GM19468 (cell line): Measurements from ENCODE around the gene SEMA4G.

Experiments
- ATAC-seq: cut with Tn5 transposase; IDR thresholded peaks from one replicate; pipeline ENCODE4 v1.9.1; 2021; ENCODE audit warnings: mild to moderate bottlenecking, moderate library complexity, moderate number of reproducible peaks; ENCODE audit not compliant: unreplicated experiment; ENCODE audit errors: extremely low read depth

The SEMA4G gene

GRCh38 chr10:100986623-100986951, 17.3 kb downstream of the SEMA4G start:
- no peak for ATAC-seq

- no peak for ATAC-seq
These were observed 17.8 kb downstream of the SEMA4G start, which contains the start of the genes MRPL43 and TWNK for GRCh38 chr10:100986952-100987684. MRPL43 (minus strand) TSS chr10:100987497; CDS start chr10:100987443, 54 bp downstream. TWNK (plus strand) TSS chr10:100987543; CDS start chr10:100988211, 668 bp downstream.

- no peak for ATAC-seq
These were observed 18.4 kb downstream of the SEMA4G start for GRCh38 chr10:100987685-100988049.

- ATAC-seq = no peak
These were observed 18.9 kb downstream of the SEMA4G start for GRCh38 chr10:100988166-100988565.

- ATAC-seq = no peak
These were observed 19.8 kb downstream of the SEMA4G start for GRCh38 chr10:100989088-100989487.

DNA sequence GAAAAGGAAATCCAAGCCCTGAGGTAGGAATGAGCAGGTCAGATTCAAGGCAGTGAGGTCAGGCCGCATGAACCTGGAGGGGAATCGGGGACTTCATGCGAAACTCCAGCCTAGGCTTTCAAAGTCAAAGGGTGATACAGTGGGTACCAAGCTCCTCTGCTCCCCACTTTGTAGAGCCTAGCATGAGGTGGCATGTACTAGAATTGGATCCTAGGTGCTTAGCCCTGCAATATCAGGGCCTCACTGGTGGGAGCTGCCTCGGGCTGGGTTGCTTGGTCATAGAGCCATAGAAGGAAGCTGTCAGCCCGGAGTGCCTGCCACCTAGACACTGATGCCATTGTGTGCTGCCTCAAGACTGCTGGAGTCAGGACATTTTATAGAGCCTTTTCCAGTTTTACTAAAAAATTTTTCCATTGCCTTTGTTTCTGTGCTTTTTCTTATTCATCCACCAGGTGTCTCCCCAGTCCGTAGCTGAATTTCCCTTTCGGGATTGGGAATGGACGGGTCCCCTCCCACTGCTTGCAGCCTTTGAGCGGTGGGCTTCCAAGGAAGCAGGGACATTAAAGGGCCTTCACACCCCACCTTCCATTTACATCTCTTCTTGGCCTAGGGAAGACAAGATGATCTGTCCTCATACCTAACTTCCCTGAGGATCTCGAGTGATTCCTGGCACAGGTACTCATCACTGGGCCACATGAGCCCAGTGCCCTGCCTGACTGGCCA, 24.8 kb downstream of the SEMA4G start:
- ATAC-seq = no peak

- ATAC-seq = no peak
These were observed 25.9 kb downstream of the SEMA4G start for GRCh38 chr10:100995181-100995580.

GRCh38 chr10:100996678-100997359, 27.5 kb downstream of the SEMA4G start:
- no peak for ATAC-seq

GRCh38 chr10:100997360-100998182, 28.3 kb downstream of the SEMA4G start:
- no peak for ATAC-seq

DNA sequence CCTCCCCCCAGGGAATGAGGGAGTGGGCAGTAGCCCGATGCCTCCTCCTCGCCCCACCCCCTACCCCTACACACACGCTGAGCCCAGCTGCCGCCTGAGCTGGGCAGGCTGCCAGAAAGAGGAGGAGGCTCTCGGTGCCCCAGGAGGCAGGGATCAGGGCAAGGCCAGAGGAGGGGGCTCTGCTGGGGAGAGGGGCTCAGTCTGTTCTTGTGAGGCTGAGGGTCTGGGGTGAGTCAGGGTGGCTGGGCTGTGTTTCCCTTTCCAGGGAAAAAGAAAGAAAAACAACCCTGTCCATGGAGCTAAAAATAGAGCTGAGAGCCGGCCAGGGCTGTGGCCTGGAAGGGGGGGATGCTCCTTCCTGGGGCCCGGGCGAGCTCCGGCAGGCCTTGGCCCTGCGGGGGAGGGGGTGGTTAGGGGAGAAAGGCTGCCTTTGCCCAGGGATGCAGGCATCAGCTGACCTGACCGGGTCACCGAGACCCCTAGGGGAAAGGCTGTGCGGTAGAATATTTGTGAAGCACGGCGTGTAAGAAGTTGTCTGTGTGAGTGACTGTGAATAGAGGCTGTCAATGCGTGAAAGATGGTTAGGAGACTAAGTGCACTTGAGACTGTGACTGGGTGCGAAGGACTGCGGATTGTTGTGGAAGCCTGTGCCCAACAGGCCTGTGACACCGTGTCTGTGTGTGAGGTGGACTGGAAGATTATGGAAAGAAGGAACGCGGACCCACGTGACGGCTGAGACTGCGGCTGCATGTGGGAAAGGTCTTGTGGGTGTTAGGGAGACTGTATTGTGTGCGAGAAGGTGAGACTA, 29.1 kb downstream of the SEMA4G start:
- ATAC-seq = no peak

- ATAC-seq = no peak
These were observed 29.9 kb downstream of the SEMA4G start for GRCh38 chr10:100998991-100999741.

- ATAC-seq = no peak
These were observed 30.4 kb downstream of the SEMA4G start, which contains the start of gene LZTS2 for GRCh38 chr10:100999742-101000126. LZTS2 (plus strand) TSS chr10:100999808; CDS start chr10:101002539, 2,731 bp downstream.

DNA sequence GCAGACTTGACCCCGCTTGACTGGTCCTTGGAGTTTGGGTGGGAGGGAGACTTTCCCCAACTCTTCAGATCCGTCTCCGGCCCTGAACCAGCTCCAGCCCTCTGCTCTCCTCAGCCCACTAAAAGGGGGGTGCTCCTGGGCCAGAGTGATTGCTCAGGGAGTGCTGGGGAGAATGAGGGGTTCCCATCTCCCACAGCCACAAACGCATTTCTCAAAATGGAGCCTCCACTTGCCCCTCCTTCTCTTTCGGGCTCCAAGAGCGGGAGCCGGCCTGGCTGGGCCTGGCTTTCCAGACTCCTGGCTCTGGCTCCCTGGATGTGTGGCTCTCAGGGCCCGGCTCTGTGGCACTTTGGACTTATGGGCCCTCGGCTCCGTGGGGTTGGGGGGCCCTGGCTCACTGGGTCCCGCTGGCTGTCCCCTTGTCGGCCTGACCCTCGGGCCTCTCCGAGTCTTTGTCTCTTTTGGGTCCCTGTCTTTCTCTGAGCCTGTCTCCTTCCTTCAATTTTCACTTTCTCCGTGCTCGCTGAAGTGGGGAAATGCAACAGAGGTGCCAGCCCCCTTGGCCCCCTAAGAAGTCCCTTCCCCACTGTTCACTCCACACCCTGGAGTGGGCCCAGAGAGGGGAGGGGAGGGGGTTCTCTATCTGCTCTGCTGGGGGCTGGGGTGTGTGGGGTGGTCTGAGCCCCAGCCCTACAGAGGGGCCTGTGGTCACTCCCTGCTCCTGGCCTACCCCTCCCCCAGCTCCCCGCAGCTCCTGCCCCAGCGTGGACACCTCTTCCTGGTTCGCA, 31.0 kb downstream of the SEMA4G start:
- no peak for ATAC-seq

DNA sequence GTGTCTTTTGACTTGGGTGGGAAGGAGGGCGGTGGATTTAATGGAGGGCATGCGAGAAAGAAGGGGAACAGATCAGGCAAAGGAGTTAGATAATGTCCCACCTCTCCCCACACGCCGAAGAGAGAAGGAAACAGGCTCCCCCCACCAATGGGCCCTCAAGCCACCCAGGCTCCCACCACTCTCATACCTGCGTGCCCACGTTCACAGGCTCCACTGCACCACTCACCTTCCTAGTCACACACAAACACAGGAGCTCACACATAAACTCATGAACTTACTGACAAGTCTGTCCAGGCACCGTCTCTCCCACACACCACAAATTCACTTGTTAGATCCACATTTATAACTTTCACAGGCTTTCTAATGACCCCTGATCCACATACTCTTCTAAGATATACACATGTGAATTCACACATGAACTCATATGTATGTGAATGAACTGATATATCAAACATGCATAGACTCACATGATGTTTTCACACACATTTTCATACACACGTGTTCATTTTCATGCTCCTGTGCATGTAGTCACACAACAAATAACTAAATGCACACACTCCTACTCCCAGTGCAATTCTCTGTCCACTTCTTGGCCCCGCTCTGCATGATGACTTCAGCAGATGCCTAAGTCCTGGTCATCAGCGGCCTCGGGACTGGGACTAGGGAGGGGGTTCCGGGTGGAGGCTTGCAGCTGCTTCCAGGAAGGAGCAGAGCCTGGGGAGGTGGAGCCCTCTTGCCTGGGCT, 31.8 kb downstream of the SEMA4G start:
- ATAC-seq = no peak

GRCh38 chr10:101001659-101002035, 32.3 kb downstream of the SEMA4G start:
- ATAC-seq = no peak

GRCh38 chr10:101002456-101002855, 33.2 kb downstream of the SEMA4G start:
- ATAC-seq = no peak

- ATAC-seq = no peak
These were observed 34.4 kb downstream of the SEMA4G start for GRCh38 chr10:101003639-101004206.
